Heart left ventricle (tissue), 13 donors: Measurements from ENCODE around the gene FIP1L1.

Source experiments
- CTCF ChIP-seq, 12 donors: fragments of 200-600 bp; sonication (generic) in 4 of 12; IDR thresholded peaks; one replicate each; pipeline versions ENCODE4 v1.5.0 to v1.8.0; 2018 to 2022; ENCODE audit warnings: antibody characterized with exemption in 12 of 12, mild to moderate bottlenecking in 5 of 12
- POLR2A ChIP-seq, 2 donors: fragments of 450-650 bp; IDR thresholded peaks; one replicate each; pipeline ENCODE4 v1.6.1; 2017; ENCODE audit warnings: antibody characterized with exemption in 2 of 2, mild to moderate bottlenecking in 2 of 2, moderate library complexity in 2 of 2
- donor health status: ischemic (EF 13 %, LVEDD 7.1; RV severe dilation, severe dysfunction).
- donor health status: DM: no; HTN: yes; CAD: no.
- donor health status: DM: no; HTN: no; CAD: no.
- donor health status: ischemic (EF 25% LVEDD 6.9; RV normal size, moderate dysfunction).
- donor health status: ischemic (EF 25% LVEDD 5.7; RV mildly dilated, moderate dysfunction).
- donor health status: ischemic (EF 35%, LVEDD 5.7; RV mildly dilated, moderate dysfunction).
- donor health status: nonischemic (EF 11% LVEDD 7.7; RV severe dilation, severe dysfunction).
- donor health status: DM: yes; HTN: yes; CAD: no.
- donor health status: PGD.
- donor health status: ischemic (EF 29% LVEDD 5.4; RV normal size, mild dysfunction).
- donor health status: nonischemic (EF 23%, LVEDD 6.1; RV moderate dilation, normal function).

- TF ChIP-seq CTCF (IDR thresholded peaks at IDR 0.05) (no peak), POLR2A (IDR thresholded peaks at IDR 0.05) (no peak)
These were observed 103.5 kb downstream of the FIP1L1 start for GRCh38 chr4:53480909-53481308.
